ENCODE results near the gene PSTPIP1. TPM values are rescaled to one million over a fixed set of nuclear protein-coding genes. Genes with fewer than 3 reads are reported as not detected.
A peak's percentile ranks its signal among the peaks of the same experiment; 100 is the strongest.

The PSTPIP1 gene
- total and polyA plus RNA-seq, 2 of the 13 experiments (the other 11 are each of a cell fraction or from before 2014, with no cell fraction given) = 4.4 to 8.7 TPM

GRCh38 chr15:77032052-77032646 lies 37.2 kb downstream of the PSTPIP1 start (continued):
- TF ChIP-seq RAD21 (CRISPR knock-in tag; IDR thresholded peaks at IDR 0.05) (no peak), POLR2AphosphoS5 (IDR thresholded peaks at IDR 0.05; ENCODE audit: low read depth, low read length) (peak; percentile 55; the same call in 1 of the 2 replicates), ZFYVE20 (CRISPR knock-in tag; IDR thresholded peaks at IDR 0.05; ENCODE audit: borderline replicate concordance, low read depth) (no peak), ZBTB7A (CRISPR knock-in tag; IDR thresholded peaks at IDR 0.05) (0 out of 2 replicates have a peak, but pooled peaks have one; percentile 44), ZNF674 (CRISPR knock-in tag; IDR thresholded peaks at IDR 0.05; ENCODE audit: low read depth) (no peak), ZNF441 (CRISPR knock-in tag; IDR thresholded peaks at IDR 0.05; ENCODE audit: borderline replicate concordance) (0 out of 2 replicates have a peak, but pooled peaks have one; percentile 20), TBX2 (CRISPR knock-in tag; IDR thresholded peaks at IDR 0.05; ENCODE audit: borderline replicate concordance) (peak; percentile 94), GABPA (IDR thresholded peaks at IDR 0.05; ENCODE audit: low read depth, low read length) (no peak), GABPA (CRISPR knock-in tag; IDR thresholded peaks at IDR 0.05; ENCODE audit: low read depth) (peak; percentile 89), TAF15 (IDR thresholded peaks at IDR 0.05; ENCODE audit: low read depth, low read length, poor library complexity, severe bottlenecking) (no peak), RAD51 (IDR thresholded peaks at IDR 0.05; ENCODE audit: borderline replicate concordance) (no peak), ZNF607 (CRISPR knock-in tag; IDR thresholded peaks at IDR 0.05; ENCODE audit: borderline replicate concordance) (0 out of 2 replicates have a peak, but pooled peaks have one; percentile 56), ESRRA (CRISPR knock-in tag; IDR thresholded peaks at IDR 0.05; ENCODE audit: low read depth) (peak; percentile 52; the same call in 1 of the 2 replicates), ZNF264 (CRISPR knock-in tag; IDR thresholded peaks at IDR 0.05) (0 out of 2 replicates have a peak, but pooled peaks have one; percentile 11), ZNF747 (CRISPR knock-in tag; IDR thresholded peaks at IDR 0.05; ENCODE audit: borderline replicate concordance) (no peak), ZNF816 (CRISPR knock-in tag; IDR thresholded peaks at IDR 0.05; ENCODE audit: borderline replicate concordance) (no peak), ARHGAP35 (CRISPR knock-in tag; IDR thresholded peaks at IDR 0.05; ENCODE audit: borderline replicate concordance) (no peak), ZNF556 (CRISPR knock-in tag; IDR thresholded peaks at IDR 0.05; ENCODE audit: borderline replicate concordance) (peak; percentile 74; the same call in 1 of the 2 replicates), SOX5 (CRISPR knock-in tag; IDR thresholded peaks at IDR 0.05; ENCODE audit: borderline replicate concordance) (peak; percentile 83), TAF1 (CRISPR knock-in tag; IDR thresholded peaks at IDR 0.05) (peak; percentile 51; the same call in 1 of the 2 replicates)
- TF ChIP-seq, protein P1, sequence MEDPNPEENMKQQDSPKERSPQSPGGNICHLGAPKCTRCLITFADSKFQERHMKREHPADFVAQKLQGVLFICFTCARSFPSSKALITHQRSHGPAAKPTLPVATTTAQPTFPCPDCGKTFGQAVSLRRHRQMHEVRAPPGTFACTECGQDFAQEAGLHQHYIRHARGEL (CRISPR knock-in tag; IDR thresholded peaks at IDR 0.05) = 0 out of 2 replicates have a peak, but pooled peaks have one; percentile 15
- TF ChIP-seq, protein P2, sequence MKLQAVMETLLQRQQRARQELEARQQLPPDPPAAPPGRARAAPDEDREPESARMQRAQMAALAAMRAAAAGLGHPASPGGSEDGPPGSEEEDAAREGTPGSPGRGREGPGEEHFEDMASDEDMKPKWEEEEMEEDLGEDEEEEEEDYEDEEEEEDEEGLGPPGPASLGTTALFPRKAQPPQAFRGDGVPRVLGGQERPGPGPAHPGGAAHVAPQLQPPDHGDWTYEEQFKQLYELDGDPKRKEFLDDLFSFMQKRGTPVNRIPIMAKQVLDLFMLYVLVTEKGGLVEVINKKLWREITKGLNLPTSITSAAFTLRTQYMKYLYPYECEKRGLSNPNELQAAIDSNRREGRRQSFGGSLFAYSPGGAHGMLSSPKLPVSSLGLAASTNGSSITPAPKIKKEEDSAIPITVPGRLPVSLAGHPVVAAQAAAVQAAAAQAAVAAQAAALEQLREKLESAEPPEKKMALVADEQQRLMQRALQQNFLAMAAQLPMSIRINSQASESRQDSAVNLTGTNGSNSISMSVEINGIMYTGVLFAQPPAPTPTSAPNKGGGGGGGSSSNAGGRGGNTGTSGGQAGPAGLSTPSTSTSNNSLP (IDR thresholded peaks at IDR 0.05; ENCODE audit: low read depth, low read length) = no peak
- TF ChIP-seq, protein P3, sequence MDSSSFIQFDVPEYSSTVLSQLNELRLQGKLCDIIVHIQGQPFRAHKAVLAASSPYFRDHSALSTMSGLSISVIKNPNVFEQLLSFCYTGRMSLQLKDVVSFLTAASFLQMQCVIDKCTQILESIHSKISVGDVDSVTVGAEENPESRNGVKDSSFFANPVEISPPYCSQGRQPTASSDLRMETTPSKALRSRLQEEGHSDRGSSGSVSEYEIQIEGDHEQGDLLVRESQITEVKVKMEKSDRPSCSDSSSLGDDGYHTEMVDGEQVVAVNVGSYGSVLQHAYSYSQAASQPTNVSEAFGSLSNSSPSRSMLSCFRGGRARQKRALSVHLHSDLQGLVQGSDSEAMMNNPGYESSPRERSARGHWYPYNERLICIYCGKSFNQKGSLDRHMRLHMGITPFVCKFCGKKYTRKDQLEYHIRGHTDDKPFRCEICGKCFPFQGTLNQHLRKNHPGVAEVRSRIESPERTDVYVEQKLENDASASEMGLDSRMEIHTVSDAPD (CRISPR knock-in tag; IDR thresholded peaks at IDR 0.05) = 0 out of 2 replicates have a peak, but pooled peaks have one; percentile 52

Measured in HepG2 (cell line).